ENCODE data around the gene SCFD1.
"Not testable (repeated sequence)": the region's sequence is repeated elsewhere in the genome, so short reads cannot be mapped to it uniquely, and the experiment has no call there.

The SCFD1 gene

DNA sequence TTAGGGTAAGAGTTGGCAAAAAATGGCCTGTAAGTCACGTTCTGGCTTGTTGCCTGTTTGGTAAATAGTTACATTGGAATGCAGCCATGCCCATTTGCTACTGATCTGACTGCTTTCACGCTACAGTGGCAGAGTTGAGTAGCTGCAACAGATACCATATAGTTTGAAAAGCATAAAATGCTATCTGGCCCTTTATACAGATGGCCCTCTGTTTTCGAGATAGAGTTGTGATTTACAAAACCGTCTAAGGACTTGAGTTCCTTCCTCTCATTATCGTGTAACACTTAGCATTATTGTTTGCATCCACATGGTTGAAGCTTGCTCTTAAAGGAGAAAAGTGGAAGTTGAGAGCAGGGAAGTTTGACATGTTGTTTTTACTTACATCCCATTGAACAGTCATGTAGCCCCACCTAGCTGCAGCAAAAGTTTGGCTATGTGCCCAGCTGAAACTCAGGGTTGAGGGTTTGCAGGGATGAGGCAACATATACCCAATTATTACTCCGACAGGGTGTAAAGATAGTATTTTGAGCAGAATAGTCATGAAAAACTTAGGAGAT, 11.3 kb upstream of the SCFD1 start:
- DNase-seq, result no peak

DNA sequence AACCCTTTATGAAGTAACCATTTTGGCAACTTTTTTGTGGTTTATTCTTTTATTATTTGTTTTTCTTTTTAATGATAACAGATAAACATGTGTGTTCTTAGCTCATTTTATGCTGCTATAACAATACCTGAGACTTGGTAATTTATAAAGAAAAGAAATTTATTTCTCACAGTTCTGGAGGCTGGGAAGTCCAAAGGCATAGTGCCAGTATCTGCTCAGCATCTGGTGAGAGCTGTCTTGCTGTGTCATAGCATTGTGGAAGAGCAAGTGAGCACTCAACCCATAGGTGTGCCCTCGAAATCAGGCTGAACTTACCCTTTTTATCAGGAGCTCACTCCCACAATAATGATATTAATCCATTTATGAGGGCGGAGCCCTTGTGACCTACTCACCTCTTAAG, 8.0 kb upstream of the SCFD1 start:
- DNase-seq, result no peak

DNA sequence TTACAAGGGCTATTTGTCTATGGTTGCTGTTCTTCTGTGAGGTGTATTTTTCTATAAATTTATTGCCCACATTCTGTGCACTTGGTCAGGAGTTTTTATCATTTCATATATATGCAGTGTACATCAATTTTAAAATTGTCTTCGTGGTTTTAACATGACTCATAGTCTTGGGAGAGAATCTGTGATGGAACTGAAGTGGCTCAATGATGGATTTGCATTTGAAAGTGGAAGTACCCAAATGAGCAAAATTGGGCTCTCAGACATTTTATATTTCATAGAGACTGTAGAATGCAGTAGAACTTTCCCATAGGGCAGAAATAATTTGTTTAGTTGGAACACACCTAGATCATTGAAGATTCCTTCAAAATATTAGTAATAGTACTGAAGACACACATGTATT, 1.9 kb upstream of the SCFD1 start:
- DNase-seq, result no peak

DNA sequence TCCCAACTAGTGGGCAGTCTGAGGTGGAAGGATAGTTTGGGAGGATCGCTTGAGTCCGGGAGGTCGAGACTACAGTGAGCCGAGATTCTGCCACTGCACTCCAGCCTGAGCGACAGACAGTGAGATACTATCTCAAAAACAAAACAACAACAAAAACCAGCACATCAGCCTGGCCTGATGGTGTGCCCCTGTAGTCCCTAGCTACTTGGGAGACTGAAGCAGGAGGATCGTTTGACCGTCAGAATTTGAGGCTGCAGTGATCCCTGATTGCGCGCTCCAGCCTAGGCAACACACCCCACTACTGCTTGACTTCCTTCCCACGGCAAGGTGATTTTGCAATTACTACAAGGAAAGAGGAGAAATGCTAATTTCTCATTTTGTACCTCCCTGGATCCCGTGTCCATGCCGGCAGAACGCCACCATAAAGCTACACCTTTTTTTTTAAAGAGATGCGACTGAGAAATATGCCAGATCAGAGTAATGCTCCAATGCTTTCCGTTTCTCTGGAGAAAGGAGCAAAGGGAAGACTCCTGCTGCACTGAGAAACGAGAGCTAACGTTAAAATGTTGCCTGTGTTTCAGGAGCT, 672 bp upstream of the SCFD1 start:
- DNase-seq, result no peak

DNA sequence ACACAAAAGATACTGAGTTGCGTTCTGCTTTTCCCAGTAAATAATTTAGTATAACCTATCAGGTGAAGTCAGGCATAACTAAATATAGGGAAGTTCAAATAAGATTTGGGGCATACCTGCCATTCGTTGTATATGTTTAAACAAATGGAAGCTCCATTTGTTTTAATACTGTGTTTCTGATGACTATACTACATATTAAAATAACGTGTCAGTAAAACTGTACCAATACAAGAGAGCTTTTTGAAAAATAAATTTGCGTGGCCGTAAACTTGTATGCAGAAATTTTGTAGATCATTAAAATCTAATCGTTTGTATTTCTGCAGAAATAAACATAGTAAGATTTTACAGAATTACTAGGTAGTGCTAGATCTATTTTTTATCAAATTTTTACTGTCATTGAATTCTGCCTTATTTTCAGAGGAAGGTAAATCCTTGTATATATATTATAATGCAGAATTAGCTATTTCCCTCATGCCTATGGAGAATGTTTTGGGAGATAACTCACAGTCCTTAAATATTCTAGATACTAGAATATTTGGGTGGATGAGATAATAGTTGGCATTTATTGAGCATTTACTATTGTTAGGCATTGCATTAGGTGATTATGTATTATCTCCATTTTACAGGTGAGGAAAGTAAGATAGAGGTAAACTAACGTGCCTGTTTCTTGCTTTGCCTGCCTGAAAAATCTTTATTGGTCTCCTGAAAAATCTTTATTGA, 1.5 kb downstream of the SCFD1 start:
- DNase-seq, result no peak

DNA sequence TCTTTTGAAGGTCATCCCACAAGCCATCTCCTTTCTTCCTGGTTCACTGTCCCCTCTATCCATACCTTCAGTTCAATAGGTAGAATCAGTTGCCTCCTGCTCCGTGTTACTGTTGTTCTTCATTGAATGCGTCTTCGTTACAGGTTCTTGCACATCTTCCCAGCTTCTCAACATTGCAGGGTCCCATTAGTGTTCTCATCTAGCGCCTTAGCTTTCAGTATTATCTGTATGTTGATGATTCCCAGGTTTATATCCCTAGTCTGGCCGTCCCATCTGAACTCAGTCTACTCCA, 2.0 kb downstream of the SCFD1 start:
- no peak for DNase-seq

DNA sequence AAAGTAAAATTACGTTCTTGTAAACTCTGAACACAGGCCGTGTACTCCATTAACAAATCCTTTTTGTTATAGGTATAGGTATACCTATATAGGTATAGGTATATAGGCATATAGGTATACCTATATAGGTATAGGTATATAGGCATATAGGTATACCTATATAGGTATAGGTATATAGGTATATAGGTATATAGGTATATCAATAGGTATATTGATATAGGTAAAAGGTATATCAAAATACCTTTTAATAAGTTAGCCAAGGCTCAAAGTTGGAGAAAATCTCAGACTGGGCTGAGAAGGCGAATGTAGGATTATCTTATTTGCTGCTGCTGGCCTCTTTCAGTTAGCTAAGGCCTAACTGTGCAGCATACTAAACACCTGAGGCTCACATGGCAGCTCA, 3.4 kb downstream of the SCFD1 start:
- no peak for DNase-seq

DNA sequence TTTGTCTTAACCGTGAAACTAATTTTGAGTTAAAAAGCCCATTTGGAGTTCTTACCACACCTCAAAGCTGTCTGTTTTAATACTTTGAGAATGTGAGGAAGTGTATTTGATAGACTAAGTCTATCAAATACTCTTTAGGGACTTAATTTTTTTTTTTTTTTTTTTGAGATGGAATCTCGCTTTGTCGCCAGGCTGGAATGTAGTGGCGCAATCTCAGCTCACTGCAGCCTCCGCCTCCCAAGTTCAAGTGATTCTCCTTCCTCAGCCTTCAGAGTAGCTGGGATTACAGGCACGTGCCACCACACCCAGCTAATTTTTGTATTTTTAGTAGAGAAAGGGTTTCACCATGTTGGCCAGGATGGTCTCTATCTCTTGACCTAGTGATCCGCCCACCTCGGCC, 7.3 kb downstream of the SCFD1 start:
- not testable (repeated sequence) for DNase-seq

DNA sequence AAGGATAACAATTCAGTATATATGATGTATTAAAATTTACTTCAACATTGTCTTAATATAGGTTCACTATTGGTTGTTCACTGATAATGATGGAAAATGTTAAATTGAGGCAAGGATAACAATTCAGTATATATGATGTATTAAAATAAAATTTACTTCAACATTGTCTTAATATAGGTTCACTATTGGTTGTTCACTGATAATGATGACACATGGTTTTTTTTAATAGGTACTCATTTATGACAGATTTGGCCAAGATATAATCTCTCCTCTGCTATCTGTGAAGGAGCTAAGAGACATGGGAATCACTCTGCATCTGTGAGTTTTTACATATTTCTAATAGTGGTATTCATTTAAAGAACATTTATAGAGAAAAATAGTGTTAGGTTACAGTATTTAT, 8.1 kb downstream of the SCFD1 start:
- no peak for DNase-seq

DNA sequence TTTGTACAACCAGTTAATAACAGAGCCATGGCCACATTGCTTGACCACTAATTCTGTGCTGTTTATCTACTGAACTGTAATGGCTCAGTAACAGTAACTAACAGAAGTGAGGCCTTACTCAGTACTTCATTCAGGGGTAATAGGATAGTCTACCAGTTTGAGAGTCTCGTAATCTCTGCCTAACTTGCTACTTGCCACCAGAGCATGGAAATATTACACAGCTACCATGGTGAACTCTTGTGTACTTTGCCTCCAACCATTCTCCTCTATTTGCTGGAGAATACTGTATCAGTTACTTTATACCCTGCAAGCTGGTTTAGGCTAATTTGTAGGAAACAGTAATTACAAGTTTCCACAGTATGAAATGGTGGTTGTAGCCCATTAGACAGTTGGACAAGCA, 10.6 kb downstream of the SCFD1 start:
- DNase-seq, result no peak

DNA sequence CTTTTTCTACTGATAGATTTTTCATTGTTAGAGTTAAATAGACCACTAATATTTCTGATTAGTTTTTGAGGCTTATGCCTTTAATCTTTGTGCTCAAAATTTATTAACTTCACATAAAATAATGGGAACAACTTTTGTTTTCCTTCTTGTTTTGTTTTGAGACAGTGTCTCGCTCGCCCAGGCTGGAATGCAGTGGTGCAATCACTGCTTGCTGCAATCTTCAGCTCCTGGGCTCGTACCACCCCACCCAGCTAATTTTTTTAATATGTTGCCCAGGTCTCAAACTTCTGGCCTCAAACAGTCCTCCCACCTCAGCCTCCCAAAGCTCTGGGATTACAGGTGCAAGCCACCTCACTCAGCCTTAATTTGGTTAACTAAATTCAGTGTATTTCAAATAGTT, 16.8 kb downstream of the SCFD1 start:
- no peak for DNase-seq

DNA sequence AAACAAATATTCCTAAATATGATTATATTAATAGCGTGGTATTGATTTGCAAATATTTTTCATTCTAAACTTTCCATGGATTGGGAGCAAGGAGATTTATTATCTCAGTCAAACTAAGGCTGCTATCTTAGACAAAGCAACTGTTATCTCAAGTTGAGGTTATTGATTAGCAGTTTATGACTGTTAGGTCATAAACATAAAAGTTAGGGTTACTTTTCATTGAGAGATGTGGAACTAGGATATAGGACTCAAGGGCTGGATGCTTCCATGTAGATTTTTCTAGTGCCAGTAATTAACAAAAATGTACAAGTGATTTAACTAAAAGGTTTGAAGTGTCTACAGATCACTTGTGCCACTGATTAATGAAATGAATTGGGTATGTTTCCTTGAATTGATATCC, 19.1 kb downstream of the SCFD1 start:
- DNase-seq, result no peak

DNA sequence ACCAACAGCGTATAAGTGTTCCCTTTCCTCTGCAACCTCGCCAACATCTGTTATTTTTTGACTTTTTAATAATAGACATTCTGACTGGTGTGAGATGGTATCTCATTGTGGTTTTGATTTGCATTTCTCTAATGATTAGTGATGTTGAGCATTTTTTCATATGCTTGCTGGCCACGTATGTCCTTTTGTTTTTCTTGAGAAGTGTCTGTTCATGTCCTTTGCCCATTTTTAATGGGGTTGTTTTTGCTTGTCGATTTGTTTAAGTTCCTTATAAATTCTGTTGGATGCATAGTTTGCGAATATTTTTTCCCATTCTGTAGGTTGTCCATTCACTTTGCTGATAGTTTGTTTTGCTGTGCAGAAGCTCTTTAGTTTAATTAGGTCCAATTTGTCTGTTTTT, 22.3 kb downstream of the SCFD1 start:
- DNase-seq, result not testable (repeated sequence)

DNA sequence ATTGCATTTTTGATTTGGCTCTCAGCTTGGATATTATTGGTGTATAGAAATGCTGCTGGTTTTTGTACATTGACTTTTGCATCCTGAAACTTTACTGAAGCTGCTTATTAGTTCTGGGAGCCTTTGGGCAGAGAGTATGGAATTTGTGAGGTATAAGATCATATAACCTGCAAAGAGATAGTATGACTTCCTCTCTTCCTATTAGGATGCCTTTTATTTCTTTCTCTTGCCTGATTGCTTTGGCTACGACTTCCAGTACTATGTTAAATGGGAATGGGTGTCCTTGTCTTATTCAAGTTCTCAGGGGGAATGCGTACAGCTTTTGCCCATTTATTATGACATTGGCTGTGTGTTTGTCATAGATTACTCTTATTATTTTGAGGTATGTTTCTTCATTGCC, 23.5 kb downstream of the SCFD1 start:
- DNase-seq, result no peak

DNA sequence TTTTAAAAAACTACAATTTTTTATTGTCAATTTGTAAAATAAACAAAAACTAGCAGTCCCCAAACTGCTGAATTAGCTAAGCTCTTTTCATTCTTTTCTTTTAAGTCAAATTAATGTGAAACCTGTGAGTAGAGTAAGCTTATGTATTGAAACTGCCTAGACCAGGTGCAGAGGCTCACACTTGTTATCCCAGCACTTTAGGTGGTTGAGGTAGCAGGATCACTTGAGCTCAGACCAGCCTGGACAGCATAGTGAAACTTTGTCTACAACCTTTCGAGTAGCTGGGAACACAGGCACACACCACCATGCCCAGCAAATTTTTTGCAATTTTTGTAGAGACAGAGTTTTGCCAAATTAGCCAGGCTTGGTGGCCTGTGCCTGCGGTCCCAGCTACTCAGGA, 26.4 kb downstream of the SCFD1 start:
- no peak for DNase-seq

DNA sequence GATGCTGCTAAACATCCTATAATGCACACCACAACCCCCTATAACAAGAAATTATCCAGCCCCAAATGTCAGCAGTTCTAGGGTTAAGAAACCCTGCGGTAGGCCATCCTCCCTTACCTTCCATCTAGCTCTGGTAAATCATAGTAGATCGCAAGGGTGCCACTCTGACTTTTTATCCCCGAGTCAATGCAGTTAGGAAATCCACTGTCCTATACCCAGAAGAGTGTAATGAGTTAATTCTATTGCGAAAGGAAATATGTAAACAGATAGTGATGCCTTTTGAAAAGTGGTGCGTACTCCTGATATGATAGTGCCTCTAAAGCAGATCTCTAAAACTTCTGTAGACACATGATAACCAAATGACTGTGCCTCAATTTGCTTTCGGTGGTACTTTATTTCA, 29.8 kb downstream of the SCFD1 start:
- no peak for DNase-seq

DNA sequence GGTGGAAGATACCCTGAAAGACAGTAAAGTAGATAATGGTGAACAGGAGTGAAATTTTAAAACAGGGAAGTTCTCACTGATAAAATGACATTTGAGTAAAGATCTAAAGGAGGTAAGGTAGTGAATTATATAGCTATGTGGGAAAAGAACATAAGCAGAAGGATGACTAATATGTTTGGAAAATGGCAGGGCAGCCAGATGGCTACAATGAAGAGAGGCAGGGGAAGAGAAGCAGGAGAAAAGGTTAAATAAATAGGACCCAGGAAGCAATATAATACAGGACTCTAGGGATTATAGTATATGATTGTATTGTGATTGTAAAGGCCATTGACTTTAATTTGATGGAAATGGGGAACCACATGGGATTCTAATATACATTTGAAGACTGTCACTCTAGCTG, 33.0 kb downstream of the SCFD1 start:
- DNase-seq, result no peak

DNA sequence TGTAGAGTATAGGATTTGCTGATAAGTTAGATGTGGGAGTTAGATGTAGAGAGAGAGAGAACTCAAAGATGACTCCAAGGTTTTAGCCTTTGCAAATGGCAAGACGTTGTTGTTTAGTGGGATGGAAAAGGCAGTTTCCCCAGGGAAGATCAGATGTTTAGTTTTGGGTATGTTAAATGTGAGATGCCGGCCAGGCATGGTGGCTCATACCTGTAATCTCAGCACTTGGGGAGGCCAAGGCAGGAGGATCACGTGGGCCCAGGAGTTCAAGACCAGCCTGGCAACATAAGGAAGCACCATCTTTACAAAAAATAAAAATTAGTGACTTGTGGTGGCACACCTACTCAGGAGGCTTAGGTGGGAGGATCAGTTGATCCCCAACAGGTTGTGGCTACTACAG, 33.5 kb downstream of the SCFD1 start:
- no peak for DNase-seq

DNA sequence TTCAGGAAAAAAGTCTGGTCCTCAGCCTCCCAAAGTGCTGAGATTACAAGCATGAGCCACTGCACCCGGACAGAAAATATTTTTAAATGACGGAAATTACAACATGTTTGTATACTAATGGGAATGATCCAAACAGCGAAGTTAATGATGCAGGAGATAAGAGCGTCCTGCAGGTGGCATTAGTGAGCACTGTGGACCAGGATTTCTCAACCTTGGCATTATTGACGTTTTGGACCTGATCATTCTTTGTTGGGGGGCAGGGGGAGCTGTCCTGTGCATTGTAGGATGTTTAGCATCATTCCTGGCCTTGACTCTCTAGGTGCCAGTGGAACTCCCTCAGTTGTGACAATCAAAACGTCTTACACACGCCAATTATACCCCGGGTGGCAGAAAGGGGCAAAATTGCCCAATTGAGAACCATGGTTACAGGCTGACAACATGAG, 34.1 kb downstream of the SCFD1 start:
- peak; percentile 15 for DNase-seq

DNA sequence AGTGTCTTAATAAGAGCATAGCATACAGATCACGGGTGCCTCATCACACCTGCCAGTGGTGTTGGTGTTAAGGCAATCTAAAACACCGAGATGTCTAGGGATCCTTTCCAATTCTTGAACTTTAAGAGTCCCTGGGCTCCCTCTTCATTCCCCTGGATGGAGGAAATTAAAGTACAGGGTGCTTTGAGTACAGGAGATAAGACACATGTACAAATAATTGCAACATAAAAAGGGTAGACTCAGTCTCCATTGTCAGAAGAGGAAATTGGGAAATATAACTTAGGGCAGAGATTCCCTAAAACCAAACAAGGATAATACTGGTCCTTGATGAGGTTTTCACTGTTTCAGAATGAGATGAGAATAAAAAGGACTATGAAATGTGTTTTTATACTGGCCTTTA, 34.9 kb downstream of the SCFD1 start:
- DNase-seq, result no peak

DNA sequence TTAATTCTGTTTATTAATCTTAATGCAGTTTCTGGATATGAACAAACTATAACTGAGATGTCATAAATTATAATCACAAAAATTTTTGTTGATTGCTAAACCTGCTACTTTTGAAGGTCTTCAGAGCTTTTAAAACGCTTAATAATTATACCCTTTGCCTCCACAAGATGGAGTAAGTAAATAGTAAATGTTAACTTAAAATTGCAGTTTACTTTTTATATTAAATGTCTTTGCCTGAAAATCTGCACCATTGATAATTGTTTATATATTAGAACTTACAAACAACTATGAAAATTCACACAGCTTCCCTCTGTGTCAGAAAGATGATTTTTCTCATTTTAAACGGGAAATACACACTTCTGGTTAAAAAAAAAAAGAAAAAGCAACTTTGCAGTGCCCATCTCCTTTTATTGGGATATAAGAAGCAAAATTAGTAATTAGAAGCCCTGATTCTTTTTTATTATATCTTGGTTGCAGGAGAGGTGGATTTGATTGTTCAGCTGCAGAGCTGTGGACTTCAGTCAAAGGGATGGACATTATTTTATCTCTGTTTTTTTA, 35.6 kb downstream of the SCFD1 start:
- no peak for DNase-seq

DNA sequence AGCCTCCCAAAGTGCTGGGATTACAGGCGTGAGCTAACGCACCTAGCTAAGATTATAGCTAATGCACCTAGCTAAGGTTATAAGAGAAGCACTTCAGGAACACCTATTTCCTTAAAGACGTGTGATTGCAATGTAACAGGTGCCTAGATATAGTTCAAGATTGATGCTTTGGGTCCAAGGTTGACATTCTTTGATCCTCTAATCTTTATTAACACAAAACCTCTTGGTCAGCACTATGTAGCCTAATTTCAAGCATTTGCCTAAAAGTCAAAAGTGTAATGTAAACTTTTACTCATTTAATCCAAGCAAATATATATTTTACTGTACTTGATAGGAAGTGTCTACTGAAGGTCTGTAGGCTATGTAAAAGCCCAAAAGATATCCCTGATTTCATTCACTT, 36.5 kb downstream of the SCFD1 start:
- no peak for DNase-seq

DNA sequence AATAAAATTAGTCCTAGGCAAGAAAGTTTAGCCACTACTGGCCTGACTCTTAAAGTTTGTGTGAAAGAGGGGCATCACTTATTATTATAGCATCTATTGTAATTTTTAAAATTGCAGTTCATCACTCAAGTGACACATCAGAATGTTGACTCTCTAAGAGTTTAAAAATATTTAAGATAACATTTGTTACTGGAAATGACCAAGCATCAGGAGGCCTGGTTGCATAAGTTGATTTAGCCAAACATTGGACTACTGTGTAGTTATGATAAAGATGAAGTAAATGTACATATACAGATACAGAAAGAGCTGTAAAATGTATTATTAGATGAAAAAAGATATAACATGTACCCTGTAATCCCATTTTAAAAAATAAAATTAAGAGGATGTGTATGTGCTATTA, 47.5 kb downstream of the SCFD1 start:
- no peak for DNase-seq

DNA sequence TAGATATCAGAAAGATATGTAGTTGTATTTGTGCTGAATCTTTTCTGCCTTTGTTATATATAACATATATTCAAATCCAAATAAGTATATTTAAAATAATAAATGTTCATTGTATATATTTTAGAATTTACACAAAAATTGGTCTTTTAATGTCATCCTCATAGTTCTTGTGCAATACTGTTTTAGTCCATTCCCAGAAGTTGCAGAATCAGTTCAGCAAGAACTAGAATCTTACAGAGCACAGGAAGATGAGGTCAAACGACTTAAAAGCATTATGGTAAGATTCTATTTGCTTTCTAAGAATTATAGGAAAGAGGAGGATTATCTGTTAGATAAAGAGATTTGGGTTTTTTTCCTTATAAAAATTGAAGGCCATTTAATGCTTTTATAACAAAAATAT, 51.0 kb downstream of the SCFD1 start:
- DNase-seq, result no peak

DNA sequence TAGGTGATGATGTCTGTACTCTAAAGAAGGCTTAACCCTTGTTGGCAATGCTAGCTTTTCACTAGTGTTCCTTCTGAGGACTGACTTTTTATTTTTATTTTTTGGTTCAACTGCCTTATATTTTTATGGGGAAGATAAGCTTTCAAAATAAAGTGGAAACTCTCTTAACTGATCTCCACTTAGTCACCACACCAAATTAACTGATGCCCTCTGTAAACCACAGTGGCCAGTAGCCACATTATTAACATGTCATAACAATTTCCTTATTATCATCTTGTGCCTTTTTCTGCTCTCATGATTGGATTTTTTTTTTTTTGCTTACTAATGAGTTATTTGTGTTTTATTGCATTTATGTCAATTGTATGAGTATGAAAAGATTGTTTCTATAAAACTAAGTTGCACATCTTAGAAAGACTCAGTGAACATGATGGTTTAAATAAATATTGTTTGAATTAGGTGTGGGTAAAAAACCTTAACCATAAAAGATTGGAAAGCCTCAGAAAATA, 56.9 kb downstream of the SCFD1 start:
- no peak for DNase-seq

Data from activated naive CD4-positive, alpha-beta T cell treated with anti-CD3 and anti-CD28 coated beads, Interleukin-2, amount 50 U/mL, for 16 hours (primary cell).